Skeletal muscle tissue (tissue), 4 donors: ENCODE data around the gene KERA. TPM values are rescaled to one million over a fixed set of nuclear protein-coding genes. Genes with fewer than 3 reads are reported as not detected.

Source experiments
- H3K27ac ChIP-seq: one replicate; pipeline ENCODE4 v1.7.0; 2013; ENCODE audit warnings: mild to moderate bottlenecking, low read depth, low read length, inconsistent platforms
- H3K27me3 ChIP-seq, 3 donors: one replicate each; pipeline ENCODE4 v1.7.0; 2013; ENCODE audit warnings: low read length in 3 of 3; ENCODE audit not compliant: control insufficient read depth in 3 of 3, insufficient read depth in 3 of 3
- H3K36me3 ChIP-seq, 3 donors: one replicate each; pipeline ENCODE4 v1.7.0; 2013; ENCODE audit warnings: low read length in 3 of 3; ENCODE audit not compliant: control insufficient read depth in 3 of 3, insufficient read depth in 3 of 3
- H3K4me1 ChIP-seq, 3 donors: one replicate each; pipeline ENCODE4 v1.7.0; 2013; ENCODE audit warnings: low read length in 3 of 3, mild to moderate bottlenecking in 3 of 3; ENCODE audit not compliant: control insufficient read depth in 3 of 3, insufficient read depth in 3 of 3
- H3K4me3 ChIP-seq, 3 donors: one replicate each; pipeline ENCODE4 v1.7.0; 2013; ENCODE audit warnings: low read length in 3 of 3
- H3K9ac ChIP-seq, 3 donors: one replicate each; pipeline ENCODE4 v1.7.0; 2013; ENCODE audit warnings: low read length in 3 of 3, mild to moderate bottlenecking in 3 of 3, moderate library complexity in 2 of 3, low read depth in 1 of 3
- H3K9me3 ChIP-seq, 3 donors: one replicate each; pipeline ENCODE4 v1.7.0; 2013; ENCODE audit warnings: low read length in 3 of 3; ENCODE audit not compliant: control insufficient read depth in 3 of 3
- total RNA-seq: library from RNA; depleted of rRNA; stranded (reverse); fragments of >200 nt; gene quantifications from one replicate; pipeline ENCODE4 v1.2.3, GENCODE V29; 2014
- donor health status: Osteomylitis.

KERA gene
- total RNA-seq, 1 donor from 2014 or later, result 56.4 TPM

GRCh38 chr12:91017511-91018263 is 40.1 kb downstream of the KERA start:
- H3K4me3 ChIP-seq, result no peak overlapping the region
- H3K27me3 ChIP-seq, result no peaks in the 10 kb centered on the region
- H3K4me1 ChIP-seq, result no peaks in the 10 kb centered on the region
- H3K36me3 ChIP-seq, result no peaks in the 10 kb centered on the region
- peaks cover 0 to 2% (median 0%) of the 10 kb centered on the region in 3 donors for H3K9me3 ChIP-seq
- peak overlapping the region; percentile 14 for H3K27ac ChIP-seq
- H3K9ac ChIP-seq, result no peak overlapping the region

DNA sequence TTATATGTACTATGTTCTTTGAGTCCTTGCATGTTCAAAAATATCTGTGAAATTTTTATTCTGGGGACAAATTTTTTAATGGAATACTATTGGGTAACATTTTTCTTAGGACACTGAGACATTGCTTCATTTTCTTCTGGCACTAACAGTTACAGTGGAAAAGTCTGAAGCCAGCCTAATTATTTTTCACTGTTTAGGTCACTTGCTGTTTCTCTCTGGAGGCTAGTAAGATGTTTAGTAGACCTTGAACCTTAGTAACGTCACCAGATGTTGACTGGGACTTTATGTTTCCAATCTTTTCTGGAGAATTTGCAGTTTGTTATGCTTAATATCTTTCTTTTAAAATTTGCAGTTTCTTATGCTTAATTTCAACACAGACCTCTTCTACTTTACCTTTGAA is 40.8 kb downstream of the KERA start:
- Histone ChIP-seq H3K27me3 (no peaks in the 10 kb centered on the region), H3K27ac (no peak overlapping the region), H3K4me1 (no peaks in the 10 kb centered on the region), H3K9ac (no peak overlapping the region), H3K4me3 (no peak overlapping the region), H3K9me3 (peaks cover 0 to 2% (median 0%) of the 10 kb centered on the region in 3 donors), H3K36me3 (no peaks in the 10 kb centered on the region)

DNA sequence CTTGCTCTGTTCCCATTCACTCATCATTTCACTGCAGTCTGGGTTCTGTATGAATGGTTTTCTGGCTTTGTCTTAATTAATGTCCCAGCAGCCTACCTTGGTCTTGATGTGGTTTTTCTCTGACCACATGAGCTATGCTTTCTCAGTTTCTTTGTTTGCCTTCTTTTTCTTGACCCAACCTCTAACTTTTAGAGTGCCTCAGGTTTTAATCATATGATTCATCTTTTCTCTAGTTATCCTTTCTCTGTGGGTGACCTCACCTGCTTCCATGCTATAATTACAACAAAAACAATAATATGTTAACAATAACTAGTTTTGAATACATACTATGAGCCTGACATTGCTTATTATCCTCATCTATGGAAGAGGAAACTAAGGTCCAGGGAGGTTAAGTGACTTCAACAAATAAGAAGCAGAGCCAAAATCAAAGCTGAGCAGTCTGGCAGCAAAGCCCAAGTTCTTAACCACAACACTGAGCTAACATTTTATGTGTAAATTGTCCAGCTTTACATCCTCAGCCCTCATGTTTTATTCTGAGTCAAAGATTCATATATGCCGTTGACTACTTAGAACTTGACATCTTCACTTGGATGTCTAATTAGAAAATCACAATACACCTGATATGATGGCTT is 48.4 kb downstream of the KERA start:
- Histone ChIP-seq H3K9ac (no peak overlapping the region), H3K27me3 (no peaks in the 10 kb centered on the region), H3K4me1 (no peaks in the 10 kb centered on the region), H3K4me3 (no peak overlapping the region), H3K9me3 (no peaks in the 10 kb centered on the region), H3K27ac (no peak overlapping the region), H3K36me3 (no peaks in the 10 kb centered on the region)

GRCh38 chr12:91007531-91008290 is 50.1 kb downstream of the KERA start:
- Histone ChIP-seq H3K27ac (no peak overlapping the region), H3K9ac (no peak overlapping the region), H3K27me3 (no peaks in the 10 kb centered on the region), H3K36me3 (no peaks in the 10 kb centered on the region), H3K4me3 (no peak overlapping the region), H3K9me3 (no peaks in the 10 kb centered on the region), H3K4me1 (no peaks in the 10 kb centered on the region)

- Histone ChIP-seq H3K9ac (no peak within 1 kb of the TSS), H3K27ac (no peak within 1 kb of the TSS), H3K36me3 (no peaks in the 10 kb centered on the region), H3K4me1 (no peaks in the 10 kb centered on the region), H3K27me3 (no peaks in the 10 kb centered on the region), H3K9me3 (no peaks in the 10 kb centered on the region), H3K4me3 (no peak within 1 kb of the TSS)
Observed at GRCh38 chr12:91004872-91005271, 53.0 kb downstream of the KERA start, which contains the start of gene EPYC. Gene EPYC (minus strand): TSS chr12:91004972. CDS start chr12:91002565, 2,407 bp downstream.

DNA sequence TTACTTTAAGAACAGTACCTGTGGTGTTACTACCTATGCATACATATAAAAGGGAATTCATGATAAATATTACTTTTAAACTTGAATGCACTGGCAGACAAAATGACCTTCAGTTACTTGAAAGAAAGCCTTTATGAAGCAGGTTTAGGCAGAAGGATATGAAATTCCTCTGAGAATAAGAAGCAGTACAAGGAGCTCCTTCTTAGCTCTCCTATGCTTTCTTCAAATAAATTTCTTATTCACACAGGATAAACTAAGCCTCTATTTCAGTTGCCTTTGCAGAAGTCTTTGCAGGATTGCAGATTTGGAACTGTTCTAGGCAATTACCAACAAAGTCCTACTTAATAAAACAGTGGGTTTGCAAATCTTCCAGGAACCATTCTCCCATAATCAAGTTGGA is 54.1 kb downstream of the KERA start:
- no peaks in the 10 kb centered on the region for H3K4me1 ChIP-seq
- H3K9ac ChIP-seq, result no peak overlapping the region
- no peaks in the 10 kb centered on the region for H3K27me3 ChIP-seq
- H3K4me3 ChIP-seq, result no peak overlapping the region
- H3K9me3 ChIP-seq, result no peaks in the 10 kb centered on the region
- no peak overlapping the region for H3K27ac ChIP-seq
- H3K36me3 ChIP-seq, result no peaks in the 10 kb centered on the region

- Histone ChIP-seq H3K36me3 (no peaks in the 10 kb centered on the region), H3K9me3 (no peaks in the 10 kb centered on the region), H3K27me3 (no peaks in the 10 kb centered on the region), H3K4me1 (no peaks in the 10 kb centered on the region), H3K4me3 (no peak overlapping the region), H3K27ac (no peak overlapping the region), H3K9ac (no peak overlapping the region)
Observed at GRCh38 chr12:91001306-91001705, 56.5 kb downstream of the KERA start.

Other genes with a start within 250 kb of the KERA start
- gene CCER1, start 102.8 kb downstream of the KERA start, total RNA-seq, result not detected
- gene EPYC, start 53.1 kb downstream of the KERA start, total RNA-seq, result 0.52 TPM
- 396 TPM for gene LUM, start 53.5 kb upstream of the KERA start, total RNA-seq
- 688 TPM for gene DCN, start 124.8 kb upstream of the KERA start, total RNA-seq